NCI-H1092 treated with DMSO at 0.1 percent for 48 hours (cell line): ENCODE results near the gene SUN5.
"Not testable (repeated sequence)": the region's sequence is repeated elsewhere in the genome, so short reads cannot be mapped to it uniquely, and the experiment has no call there.

ENCODE experiments used
- DNase-seq: peaks from one replicate; lab custom pipeline; 2025; lab: John Stamatoyannopoulos, UW

The SUN5 gene

DNA sequence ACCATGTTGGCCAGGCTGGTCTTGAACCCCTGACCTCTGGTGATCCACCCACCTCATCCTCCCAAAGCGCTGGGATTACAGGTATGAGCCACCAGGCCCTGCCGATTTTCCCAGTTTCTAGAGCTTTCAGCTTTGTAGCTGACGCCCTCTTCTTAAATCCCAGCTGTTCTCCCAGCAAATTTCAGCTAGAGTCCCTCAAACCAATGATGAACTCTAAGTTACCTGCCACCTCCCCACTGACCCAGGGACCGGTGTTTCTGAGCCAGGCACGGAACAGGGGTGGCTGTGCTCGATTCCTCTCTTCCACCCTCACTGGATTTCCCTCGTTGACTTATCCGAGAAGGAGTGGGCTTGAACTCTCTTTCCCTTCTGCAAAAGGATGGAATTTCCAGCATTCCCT is 39.1 kb downstream of the SUN5 start:
- no peak for DNase-seq

DNA sequence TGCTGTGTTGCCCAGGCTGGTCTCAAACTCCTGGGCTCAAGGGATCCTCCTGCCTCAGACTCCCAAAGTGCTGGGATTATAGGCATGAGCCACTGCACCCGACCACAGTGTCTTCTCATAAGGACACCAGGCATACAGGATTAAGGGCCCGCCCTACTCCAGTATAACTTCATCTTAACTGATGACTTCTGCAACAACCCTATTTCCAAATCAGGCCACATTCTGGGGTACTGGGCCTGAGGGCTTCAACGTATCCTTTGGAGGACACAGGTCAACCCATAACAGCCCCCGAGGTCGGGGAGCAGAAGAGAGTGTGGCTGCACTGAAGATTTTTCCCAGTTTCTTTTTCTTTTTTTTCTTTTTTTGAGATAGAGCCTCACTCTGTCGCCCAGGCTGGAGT is 39.7 kb downstream of the SUN5 start:
- no peak for DNase-seq

DNA sequence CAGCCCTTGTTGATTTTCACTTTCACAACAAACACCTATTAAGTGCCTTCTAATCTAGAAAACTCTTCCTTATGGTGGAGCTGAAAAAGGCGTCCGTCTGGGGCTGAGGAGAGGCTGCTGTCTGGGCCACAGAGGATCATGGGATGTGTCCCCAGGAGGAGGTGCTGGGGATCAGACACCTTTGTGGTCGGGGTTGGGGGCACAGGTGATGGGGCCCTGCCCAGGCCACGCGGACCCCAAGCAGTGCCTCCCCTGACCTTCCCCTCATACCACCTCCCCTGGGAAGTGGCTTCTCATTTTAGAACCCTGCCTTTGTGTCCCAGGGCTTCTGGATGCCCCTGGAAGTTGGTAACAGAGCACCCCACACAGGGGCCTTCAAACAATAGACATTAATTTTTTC is 41.1 kb downstream of the SUN5 start:
- DNase-seq, result no peak

DNA sequence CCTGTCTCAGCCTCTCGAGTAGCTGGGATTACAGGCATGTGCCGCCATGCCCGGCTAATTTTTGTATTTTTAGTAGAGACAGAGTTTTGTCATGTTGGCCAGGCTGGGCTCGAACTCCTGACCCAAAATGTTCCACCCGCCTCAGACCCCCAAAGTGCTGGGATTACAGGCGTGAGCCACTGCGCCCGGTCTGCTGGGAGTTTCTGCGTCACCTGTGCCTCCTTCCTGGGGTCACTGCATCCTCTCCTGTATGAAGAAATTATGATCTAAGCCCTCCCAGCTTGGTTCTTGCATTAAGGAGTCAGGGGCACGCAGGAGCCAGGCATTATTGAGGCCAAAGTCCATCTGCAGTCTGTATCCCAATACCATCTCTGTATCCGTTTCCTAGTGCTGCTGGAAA is 41.6 kb downstream of the SUN5 start:
- not testable (repeated sequence) for DNase-seq

DNA sequence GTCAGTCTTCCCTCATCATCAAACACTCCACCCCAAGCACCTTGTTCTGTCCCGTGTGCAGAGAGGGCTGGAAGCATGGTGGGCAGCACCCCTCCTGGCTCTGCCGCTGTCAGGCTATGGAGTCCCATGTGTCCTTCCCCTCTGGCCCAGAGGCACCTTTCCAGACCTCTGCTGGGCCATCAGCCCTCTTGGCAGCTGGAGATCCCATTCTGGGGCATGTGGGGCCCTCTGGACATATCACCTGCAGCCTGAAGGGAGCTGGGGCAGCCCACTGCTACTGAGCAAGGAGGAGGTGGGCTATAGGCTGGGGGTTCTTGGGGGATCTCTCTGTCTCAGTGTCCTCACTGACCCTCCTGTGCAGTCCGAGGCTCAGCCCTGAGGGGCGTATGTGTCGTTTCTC is 42.2 kb downstream of the SUN5 start:
- no peak for DNase-seq

DNA sequence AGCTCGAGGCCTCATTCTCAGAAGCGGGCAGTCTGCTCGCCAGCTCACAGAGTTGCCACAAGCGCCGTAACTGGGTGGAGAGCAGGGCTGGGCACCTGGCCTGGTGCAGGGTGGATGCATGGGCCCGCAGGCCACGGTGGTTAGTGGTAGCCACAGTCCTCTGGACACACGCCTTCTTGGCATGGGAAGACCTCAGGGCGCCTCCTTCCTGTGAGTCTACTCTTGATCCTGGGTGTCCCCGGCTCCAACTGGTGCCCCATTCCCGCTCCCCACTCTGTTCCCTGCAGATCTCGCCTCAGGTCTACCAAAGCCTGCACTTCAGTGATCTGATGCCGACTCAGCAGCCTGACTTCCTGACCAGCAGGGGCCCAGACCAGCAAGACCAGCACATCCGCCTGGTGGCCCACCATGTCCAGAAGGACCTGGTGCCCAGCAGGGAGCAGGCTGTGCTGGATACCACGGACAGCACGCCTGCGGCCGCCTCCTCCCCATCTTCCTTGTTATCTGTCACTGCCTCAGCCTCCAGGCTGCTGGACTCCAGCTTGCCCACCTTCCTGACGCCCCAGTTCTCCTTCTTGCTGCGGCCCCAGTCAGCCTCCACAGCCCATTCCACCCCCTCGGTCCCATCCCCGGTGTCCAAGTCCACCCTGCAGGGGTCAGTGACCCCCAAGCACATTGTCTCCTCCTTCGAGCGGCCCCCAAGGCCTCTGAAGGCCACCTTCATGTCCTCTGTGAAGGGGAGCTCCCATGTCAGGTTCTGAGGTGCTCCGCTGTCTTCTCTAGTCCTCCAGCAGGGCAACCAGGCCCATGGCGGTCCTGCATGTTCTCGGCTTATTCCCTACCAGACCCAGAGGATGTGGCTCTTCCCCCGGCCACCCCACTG is 43.1 kb downstream of the SUN5 start:
- DNase-seq, result no peak

DNA sequence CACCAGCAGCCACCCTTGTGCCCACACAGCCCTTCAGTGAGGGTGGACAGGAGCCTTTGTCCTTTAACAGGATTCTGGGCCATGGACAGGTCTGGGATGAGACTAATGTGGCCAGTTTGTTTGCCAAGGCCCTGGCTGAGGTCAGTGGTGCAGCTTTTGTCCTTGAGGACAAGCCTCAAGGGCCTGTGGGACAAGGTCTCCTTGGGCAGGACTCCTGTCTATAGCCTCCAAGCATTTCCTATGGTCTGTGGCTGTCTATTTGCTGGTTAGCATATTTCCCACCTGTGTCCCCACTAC is 44.1 kb downstream of the SUN5 start:
- DNase-seq, result no peak

DNA sequence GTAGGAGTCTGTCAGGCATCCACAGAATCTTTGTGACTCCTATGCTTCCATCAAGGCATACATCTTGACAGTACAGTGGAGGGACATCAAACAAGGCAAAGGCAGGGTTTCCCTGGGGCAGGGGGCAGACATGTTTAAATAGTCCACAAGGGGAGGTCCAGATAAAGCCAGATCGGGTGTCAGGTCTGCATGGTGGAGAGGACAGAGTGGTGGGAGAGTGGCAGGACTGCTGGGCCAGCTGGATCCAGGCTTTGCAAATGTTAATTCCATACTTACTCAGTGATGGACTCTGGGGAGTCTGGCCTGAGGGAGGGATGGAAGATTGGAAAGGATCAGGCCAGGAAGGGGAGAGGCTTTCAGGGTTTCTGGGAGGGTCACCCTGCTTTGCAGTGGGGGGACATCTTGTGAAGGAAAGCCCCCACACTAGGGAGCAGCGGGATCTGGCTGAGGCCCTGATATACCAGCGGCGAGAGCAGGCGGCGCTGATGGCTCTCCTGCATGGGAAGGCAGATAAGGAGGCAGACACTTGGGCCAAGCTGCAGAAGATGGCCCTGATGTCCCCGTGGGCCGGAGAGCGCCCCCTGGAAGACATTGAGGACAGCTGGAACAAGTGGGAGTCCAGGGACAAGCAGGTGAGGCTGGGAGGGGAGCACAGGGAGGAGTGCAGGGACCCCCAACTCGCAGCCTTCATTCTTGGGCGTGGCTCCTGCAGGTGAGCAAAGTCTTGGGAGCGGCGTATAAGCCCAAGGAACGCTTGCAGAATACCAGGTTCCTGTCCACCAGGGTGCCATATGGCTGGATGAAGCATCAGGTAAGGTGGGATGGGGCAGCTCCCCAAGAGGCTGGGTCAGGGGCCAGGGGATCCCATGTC is 44.6 kb downstream of the SUN5 start:
- no peak for DNase-seq

DNA sequence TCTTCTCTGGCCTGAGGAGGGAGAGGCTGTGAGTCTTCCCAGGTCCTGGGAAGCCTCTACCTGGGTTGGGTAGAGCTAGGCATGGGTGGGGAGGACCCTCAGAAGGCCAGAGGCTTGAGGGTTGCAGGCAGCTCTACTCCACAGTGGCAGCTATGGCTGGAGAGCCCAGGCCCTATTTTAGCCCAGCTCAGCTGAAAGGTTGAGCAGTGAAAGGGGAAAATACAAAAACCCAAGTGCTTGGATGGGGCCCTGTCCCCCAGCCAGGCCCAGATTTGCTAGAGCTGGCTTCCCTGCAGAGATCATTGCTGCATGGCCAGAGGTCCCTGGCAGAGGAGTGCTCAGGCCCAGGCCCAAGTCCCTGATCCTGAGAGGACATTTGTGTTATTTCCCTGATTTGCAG is 45.7 kb downstream of the SUN5 start:
- DNase-seq, result no peak

DNA sequence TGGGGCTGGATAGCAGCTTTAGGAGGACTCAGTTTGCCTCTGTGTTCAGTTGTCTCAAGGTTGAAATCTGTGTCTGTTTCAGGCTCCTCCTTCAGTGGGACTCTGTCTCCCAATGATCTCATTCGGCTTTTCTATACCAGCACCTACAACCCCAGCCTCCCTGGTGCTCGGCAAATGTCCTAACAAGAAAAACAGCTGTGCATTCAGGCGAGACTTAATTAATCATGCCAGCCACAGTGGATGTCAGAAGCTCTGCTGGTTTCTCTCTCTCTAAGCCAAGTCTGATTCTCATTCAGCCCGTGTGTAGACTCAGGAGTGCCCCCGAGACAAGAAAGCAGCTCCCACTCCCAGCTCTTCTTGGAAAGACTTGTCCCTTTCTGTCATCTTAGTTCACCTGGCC is 46.8 kb downstream of the SUN5 start:
- no peak for DNase-seq

DNA sequence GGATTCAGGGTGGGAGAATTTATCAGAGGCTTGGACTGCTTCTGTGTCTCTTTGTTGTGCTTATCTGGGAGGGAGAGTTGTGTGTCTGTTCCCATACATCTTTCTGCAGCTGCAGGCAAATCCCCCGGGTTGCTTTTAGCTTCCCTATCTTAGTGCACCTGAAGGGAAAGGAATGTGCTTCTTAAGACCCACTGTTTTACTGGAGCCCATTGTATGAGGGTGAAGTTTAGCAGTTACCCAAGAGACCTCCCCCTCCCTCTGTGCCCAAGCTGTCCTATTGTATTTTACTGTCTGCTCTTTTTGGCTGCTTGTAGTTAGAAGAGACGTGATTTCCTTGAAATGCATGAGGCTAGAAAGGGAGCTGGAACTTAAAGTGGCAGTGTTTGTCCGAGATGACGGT is 53.7 kb downstream of the SUN5 start:
- DNase-seq, result not testable (repeated sequence)

DNA sequence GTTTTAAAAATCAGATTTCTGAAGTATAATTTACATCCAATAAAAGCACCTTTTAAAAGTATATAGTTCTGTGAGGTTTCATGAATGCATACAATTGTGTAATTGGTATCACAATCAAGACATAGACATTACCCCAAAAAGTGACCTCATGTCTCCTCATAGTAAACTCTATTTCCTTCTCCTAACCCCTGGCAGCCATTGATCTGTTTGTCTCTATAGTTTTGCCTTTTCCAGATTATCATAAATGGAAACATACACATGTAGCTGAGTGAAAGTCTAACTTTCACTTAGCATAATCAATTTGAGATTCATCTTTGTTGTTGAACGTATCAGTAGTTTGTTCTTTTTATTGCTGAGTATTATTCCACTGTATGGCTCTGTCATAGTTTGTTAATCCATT is 57.6 kb downstream of the SUN5 start:
- DNase-seq, result no peak

DNA sequence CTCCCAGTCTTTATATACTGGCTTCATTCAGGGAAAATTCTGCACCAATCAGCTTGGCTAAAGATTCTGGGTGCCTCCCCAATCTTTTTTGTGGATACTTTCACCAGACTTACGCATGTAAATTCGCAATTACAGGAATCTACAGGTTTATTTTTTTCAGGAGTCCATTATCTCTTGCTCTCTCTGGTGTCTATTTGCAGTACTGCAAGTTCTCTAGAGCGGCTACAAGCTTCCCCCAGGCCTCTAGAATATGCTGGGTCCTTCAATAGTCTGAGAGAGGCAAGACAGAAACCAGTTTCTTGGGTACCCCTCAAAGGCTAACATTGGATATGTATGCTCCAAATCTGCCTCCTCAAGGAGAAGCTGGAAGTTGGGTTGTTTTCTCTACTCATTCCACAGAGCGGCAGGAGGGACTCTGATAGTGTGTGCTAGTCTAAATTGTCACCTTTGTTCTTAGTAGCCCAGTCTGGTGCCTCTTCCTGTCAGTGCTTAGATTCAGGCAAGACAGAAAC is 58.5 kb downstream of the SUN5 start:
- no peak for DNase-seq

DNA sequence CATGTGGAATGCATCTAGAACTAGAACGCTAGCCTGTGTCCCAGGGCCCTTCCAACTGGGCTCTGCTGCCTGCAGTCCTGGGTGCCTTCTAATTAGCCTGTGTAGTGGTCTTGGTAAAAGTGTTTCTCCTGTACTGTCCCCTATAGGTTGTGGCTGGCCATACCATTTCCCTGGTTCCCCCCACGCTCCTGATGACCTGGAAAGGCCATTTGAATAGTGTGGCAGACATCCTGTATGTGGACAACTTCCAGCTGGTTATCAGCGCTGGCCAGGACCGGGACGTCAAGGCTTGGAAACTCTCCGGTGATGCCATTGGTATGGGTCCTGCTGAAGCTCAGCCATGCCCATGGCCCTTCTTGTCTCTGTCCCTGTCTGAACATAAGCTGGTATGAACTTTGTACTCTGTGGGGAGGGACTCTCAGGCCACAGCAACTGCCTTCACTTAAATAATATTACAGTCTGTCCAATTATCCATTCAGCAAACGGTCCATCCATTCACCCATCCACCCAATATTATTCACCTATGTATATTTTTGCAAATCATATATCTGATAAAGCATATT is 60.7 kb downstream of the SUN5 start:
- DNase-seq, result no peak

DNA sequence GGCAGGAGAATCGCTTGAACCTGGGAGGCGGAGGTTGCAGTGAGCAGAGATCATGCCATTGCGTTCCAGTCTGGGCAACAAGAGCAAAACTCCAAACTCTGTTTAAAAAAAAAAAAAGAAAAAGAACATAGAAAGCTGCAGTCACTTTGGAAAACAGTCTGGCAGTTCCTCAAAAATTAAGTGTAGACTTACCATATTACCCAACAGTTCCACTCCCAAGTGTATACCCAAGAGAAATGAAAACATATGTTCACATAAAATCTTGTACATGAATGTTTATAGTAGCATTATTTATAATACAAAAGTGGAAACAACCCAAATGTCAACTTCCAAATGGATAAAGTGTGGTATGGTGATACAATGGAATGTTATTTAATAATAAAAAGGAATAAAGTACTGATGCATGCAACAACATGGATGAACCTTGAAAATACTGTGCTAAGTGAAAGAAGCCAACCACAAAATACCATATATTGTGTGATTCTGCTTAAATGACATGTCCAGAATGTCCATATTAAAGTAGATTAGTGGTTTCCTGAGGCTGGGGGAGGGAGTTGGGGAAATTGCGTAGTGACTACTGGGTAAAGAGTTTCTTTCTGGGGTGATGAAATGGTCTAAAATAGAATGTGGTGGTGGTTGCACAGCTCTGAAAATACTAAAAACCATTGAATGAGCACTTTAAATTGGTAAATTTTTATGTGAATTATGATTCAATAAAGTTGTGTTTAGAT is 62.9 kb downstream of the SUN5 start:
- DNase-seq, result no peak

DNA sequence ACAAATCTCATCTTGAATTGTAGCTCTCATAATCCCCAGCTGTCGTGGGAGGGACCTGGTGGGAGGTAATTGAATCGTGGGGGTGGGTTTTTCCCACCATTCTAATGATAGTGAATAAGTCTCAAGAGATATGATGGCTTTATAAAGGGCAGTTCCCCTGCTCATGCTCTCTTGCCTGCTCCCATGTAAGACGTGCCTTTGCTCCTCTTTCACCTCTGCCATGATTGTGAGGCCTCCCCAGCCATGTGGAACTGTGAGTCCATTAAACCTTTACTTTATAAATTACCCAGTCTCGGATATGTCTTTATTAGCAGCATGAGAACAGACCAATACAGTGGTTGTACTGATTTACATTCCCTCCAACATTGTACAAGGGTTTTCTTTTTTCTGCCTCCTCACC is 69.7 kb downstream of the SUN5 start:
- DNase-seq, result no peak
